GM18498 (cell line): ENCODE data around the gene MIA3.

Source experiments
- ATAC-seq: cut with Tn5 transposase; IDR thresholded peaks from one replicate; pipeline ENCODE4 v1.9.1; 2021; ENCODE audit warnings: mild to moderate bottlenecking, moderate library complexity; ENCODE audit not compliant: unreplicated experiment

MIA3 gene

DNA sequence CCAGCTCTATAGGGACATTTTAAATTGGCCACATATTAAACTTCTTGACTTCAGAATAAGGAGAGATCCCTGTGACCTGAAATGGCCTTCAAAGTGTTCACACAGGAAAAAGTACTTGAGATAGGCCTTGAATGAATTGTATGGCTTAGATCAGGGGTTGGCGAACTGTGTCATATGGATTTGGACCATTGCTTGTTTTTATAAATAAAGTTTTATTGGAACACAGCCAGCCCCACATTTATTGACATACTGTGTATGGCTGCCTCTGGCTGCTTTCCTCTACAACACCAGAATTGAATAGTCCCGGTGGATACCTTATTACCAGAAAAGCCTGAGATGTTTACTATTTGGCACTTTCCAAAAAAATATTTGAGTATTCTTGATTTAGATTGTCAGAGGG lies 98.5 kb downstream of the MIA3 start:
- no peak for ATAC-seq
